ENCODE measurements around the gene POU5F2.

GRCh38 chr5:93785475-93785874 lies 44.1 kb upstream of the POU5F2 start:
- TF ChIP-seq BHLHE40 (IDR thresholded peaks at IDR 0.05; ENCODE audit: borderline replicate concordance) (no peak), TARDBP (IDR thresholded peaks at IDR 0.05) (no peak), ARNT (IDR thresholded peaks at IDR 0.05) (no peak), ZNF384 (IDR thresholded peaks at IDR 0.05) (no peak), FOXA1 (IDR thresholded peaks at IDR 0.05) (no peak), SP1 (IDR thresholded peaks at IDR 0.05) (no peak), PKNOX1 (IDR thresholded peaks at IDR 0.05) (no peak)

All from HEK293T (cell line).